ENCODE data around the gene MISP3. TPM values are rescaled to one million over a fixed set of nuclear protein-coding genes. Genes with fewer than 3 reads are reported as not detected.

The MISP3 gene
- total and polyA plus RNA-seq, 9 of the 15 experiments (the other 6 are each of a cell fraction or from before 2014, with no cell fraction given): 0.25 to 5.6 (median 1.6) TPM

- Histone ChIP-seq H3K9ac (ENCODE audit: insufficient read depth in 1 of 2, low read depth in 2 of 2, low read length in 2 of 2) (0 out of 4 replicates have a peak overlapping the region, but pooled peaks of 1 of the 2 experiments have one; percentile 58), H3K4me2 (ENCODE audit: insufficient read depth, low read length) (no peak overlapping the region), H3K27me3 (ENCODE audit: control insufficient read depth in 2 of 2, insufficient read depth in 2 of 2, low read length in 2 of 2) (no peaks in the 10 kb centered on the region), H4K20me1 (replicated peaks; ENCODE audit: control insufficient read depth, insufficient read depth, low read length) (no peaks in the 10 kb centered on the region), H3K9me1 (ENCODE audit: control insufficient read depth, insufficient read depth, low read length) (no peaks in the 10 kb centered on the region), H3K36me3 (ENCODE audit: control insufficient read depth, insufficient read depth, low read length) (peaks cover 27% of the 10 kb centered on the region; the same call in 2 of the 3 replicates), H3K4me1 (replicated peaks in 1 of 2; ENCODE audit: control insufficient read depth in 2 of 2, insufficient read depth in 2 of 2, low read length in 2 of 2) (peaks cover 0 to 16% of the 10 kb centered on the region in 2 experiments; a peak in 2 of 5 replicates), H3K27ac (ENCODE audit: extremely low read depth, low read depth, low read length) (no peak overlapping the region), H3K4me3 (no peak overlapping the region), H2AFZ (ENCODE audit: low read depth, low read length) (no peak overlapping the region), H3K9me3 (replicated peaks; ENCODE audit: control insufficient read depth, insufficient read depth, low read depth, low read length) (peaks cover 4% of the 10 kb centered on the region), H3K79me2 (ENCODE audit: control insufficient read depth, insufficient read depth, low read length) (no peaks in the 10 kb centered on the region)
- FAIRE-seq (peak; percentile 88), ATAC-seq (peak; percentile 94), DNase-seq (ENCODE audit: extremely low read depth in 1 of 4, low spot score in 3 of 4) (peak; percentile 77 to 86 (median 78))
- ChIA-PET POLR2A (interaction anchor here (0.8 kb wide), 1 partner anchor 87 kb away, joined by 3 read pairs; no protein-coding TSS in a partner anchor), CTCF (ENCODE audit: low intra/inter-chr PET ratio) (interaction anchor here (0.7 to 1.1 kb wide), 2 partner anchors 24 to 168 kb away, joined by 3 to 4 read pairs; partner anchors contain the start of gene MISP3)
- intact Hi-C loops (cut with micrococcal nuclease): no loop called here
- in situ Hi-C loops (cut with MboI): no loop called here
- 70% methylated on average over 8 of the region's 8 CpGs for WGBS (ENCODE audit: insufficient coverage, low coverage, missing lambda C conversion rate)
- BruUV-seq (replicated peaks): no TSS peak
- TF ChIP-seq MAZ (CRISPR knock-in tag; conservative IDR thresholded peaks at IDR 0.05 in 1 of 2, IDR thresholded peaks at IDR 0.05 in 1 of 2) (0 out of 4 replicates have a peak, but pooled peaks of 1 of the 2 experiments have one; percentile 24), ZC3H4 (CRISPR knock-in tag; IDR thresholded peaks at IDR 0.05; ENCODE audit: borderline replicate concordance) (no peak), THAP7 (CRISPR knock-in tag; IDR thresholded peaks at IDR 0.05) (no peak), MAFK (IDR thresholded peaks at IDR 0.05; ENCODE audit: low read length) (no peak), PHB (CRISPR knock-in tag; IDR thresholded peaks at IDR 0.05) (no peak), CTCF (IDR thresholded peaks at IDR 0.05 in 2 of 3, conservative IDR thresholded peaks at IDR 0.05 in 1 of 3; ENCODE audit: insufficient read depth in 2 of 3, low read depth in 1 of 3, low read length in 3 of 3) (peak; percentile 88 to 96 (median 89)), DACH1 (IDR thresholded peaks at IDR 0.05; ENCODE audit: partially characterized antibody) (no peak), ZNF224 (CRISPR knock-in tag; IDR thresholded peaks at IDR 0.05) (no peak), RB1 (IDR thresholded peaks at IDR 0.05; ENCODE audit: low read depth) (peak; percentile 28; the same call in 1 of the 2 replicates), KLF16 (IDR thresholded peaks at IDR 0.05) (peak; percentile 48)
- TF ChIP-seq, protein P1, sequence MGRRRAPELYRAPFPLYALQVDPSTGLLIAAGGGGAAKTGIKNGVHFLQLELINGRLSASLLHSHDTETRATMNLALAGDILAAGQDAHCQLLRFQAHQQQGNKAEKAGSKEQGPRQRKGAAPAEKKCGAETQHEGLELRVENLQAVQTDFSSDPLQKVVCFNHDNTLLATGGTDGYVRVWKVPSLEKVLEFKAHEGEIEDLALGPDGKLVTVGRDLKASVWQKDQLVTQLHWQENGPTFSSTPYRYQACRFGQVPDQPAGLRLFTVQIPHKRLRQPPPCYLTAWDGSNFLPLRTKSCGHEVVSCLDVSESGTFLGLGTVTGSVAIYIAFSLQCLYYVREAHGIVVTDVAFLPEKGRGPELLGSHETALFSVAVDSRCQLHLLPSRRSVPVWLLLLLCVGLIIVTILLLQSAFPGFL (CRISPR knock-in tag; IDR thresholded peaks at IDR 0.05): no peak
- TF ChIP-seq, protein P2, sequence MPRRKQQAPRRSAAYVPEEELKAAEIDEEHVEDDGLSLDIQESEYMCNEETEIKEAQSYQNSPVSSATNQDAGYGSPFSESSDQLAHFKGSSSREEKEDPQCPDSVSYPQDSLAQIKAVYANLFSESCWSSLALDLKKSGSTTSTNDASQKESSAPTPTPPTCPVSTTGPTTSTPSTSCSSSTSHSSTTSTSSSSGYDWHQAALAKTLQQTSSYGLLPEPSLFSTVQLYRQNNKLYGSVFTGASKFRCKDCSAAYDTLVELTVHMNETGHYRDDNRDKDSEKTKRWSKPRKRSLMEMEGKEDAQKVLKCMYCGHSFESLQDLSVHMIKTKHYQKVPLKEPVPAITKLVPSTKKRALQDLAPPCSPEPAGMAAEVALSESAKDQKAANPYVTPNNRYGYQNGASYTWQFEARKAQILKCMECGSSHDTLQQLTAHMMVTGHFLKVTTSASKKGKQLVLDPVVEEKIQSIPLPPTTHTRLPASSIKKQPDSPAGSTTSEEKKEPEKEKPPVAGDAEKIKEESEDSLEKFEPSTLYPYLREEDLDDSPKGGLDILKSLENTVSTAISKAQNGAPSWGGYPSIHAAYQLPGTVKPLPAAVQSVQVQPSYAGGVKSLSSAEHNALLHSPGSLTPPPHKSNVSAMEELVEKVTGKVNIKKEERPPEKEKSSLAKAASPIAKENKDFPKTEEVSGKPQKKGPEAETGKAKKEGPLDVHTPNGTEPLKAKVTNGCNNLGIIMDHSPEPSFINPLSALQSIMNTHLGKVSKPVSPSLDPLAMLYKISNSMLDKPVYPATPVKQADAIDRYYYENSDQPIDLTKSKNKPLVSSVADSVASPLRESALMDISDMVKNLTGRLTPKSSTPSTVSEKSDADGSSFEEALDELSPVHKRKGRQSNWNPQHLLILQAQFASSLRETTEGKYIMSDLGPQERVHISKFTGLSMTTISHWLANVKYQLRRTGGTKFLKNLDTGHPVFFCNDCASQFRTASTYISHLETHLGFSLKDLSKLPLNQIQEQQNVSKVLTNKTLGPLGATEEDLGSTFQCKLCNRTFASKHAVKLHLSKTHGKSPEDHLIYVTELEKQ (CRISPR knock-in tag; IDR thresholded peaks at IDR 0.05): no peak
- TF ChIP-seq, protein P3, sequence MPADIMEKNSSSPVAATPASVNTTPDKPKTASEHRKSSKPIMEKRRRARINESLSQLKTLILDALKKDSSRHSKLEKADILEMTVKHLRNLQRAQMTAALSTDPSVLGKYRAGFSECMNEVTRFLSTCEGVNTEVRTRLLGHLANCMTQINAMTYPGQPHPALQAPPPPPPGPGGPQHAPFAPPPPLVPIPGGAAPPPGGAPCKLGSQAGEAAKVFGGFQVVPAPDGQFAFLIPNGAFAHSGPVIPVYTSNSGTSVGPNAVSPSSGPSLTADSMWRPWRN (IDR thresholded peaks at IDR 0.05; ENCODE audit: low read depth): no peak
Measured at GRCh38 chr19:14048443-14049153, 24.0 kb upstream of the MISP3 start.
